Adrenal gland (tissue), 19 donors: Measurements from ENCODE around the gene ABCC10. TPM values are rescaled to one million over a fixed set of nuclear protein-coding genes. Genes with fewer than 3 reads are reported as not detected.
"Not testable (repeated sequence)": the region's sequence is repeated elsewhere in the genome, so short reads cannot be mapped to it uniquely, and the experiment has no call there.

Source experiments
- DNase-seq, 7 donors: peaks; one replicate each; pipeline ENCODE4 v3.0.0-alpha.2; 2019 to 2020
- H3K27ac ChIP-seq, 5 donors: fragments of 200-600 bp; sonication (generic) in 4 of 5; 1 replicate in 3 of 5; 2 replicates in 2 of 5; pipeline versions ENCODE4 v1.5.1 to v1.8.0; 2016 to 2020; ENCODE audit warnings: mild to moderate bottlenecking in 1 of 5
- H3K27me3 ChIP-seq: fragments of 200-600 bp; 2 replicates; pipeline ENCODE4 v1.8.0; 2021
- H3K36me3 ChIP-seq, 2 donors: fragments of 200-600 bp; replicated peaks in 1 of 2; 1 replicate in 1 of 2; 2 replicates in 1 of 2; pipeline versions ENCODE4 v1.5.1 to v1.8.0; 2018 to 2022
- H3K4me1 ChIP-seq, 2 donors: fragments of 200-600 bp; replicated peaks in 1 of 2; 1 replicate in 1 of 2; 2 replicates in 1 of 2; pipeline versions ENCODE4 v1.5.1 to v1.8.0; 2018 to 2021
- H3K4me3 ChIP-seq, 4 donors: fragments of 200-600 bp; sonication (generic) in 3 of 4; one replicate each; pipeline ENCODE4 v1.5.1; 2016 to 2018
- H3K9me3 ChIP-seq, 3 donors: fragments of 200-600 bp; sonication (generic) in 1 of 3; replicated peaks in 1 of 3; 1 replicate in 2 of 3; 2 replicates in 1 of 3; pipeline versions ENCODE4 v1.5.1 to v1.8.0; 2016 to 2021
- POLR2A ChIP-seq, 2 donors: fragments of 450-650 bp; IDR thresholded peaks; one replicate each; pipeline ENCODE4 v1.6.1; 2017; ENCODE audit warnings: antibody characterized with exemption in 2 of 2, mild to moderate bottlenecking in 2 of 2, moderate library complexity in 1 of 2
- WGBS, 4 donors: extraction: QIAGEN DNeasy Blood & Tissue Kit in 2 of 4; methylation state at CpG; one replicate each; pipeline versions ENCODE4 v1.1.5 to v1.1.7; 2013 to 2017; 5-methylcytosine and 5-hydroxymethylcytosine counted together
- intact Hi-C, 2 donors: fragments of 100-400 bp; cut with DNase I; formaldehyde crosslinking; loops; one replicate each; pipeline versions ENCODE4 v1.14.1 to v1.15.0; 2022 to 2023
- long read RNA-seq, 10 donors: library from polyadenylated mRNA in 3 of 10; unstranded in 2 of 10; stranded (forward) in 1 of 10; transcript quantifications; one replicate each; pipeline ENCODE4 v2.0.0 and lab custom pipeline, GENCODE V29; 2021 to 2026
- polyA plus RNA-seq, 3 donors: library from polyadenylated mRNA; stranded (reverse); fragments of 200-250 nt in 2 of 3; fragments of 350-450 nt in 1 of 3; fragmentation: Illumina TruSeq in 1 of 3; extraction: RNeasy Lipid Tissue Mini Kit (QIAGEN cat#74804) in 1 of 3; gene quantifications; one replicate each; pipeline ENCODE4 v1.2.3, GENCODE V29; 2013 to 2014
- total RNA-seq, 9 donors: library from RNA; depleted of rRNA in 4 of 9; stranded (reverse); fragments of >200 nt in 4 of 9; fragments of 120-200 nt in 1 of 9; fragmentation: NEBNext Ultra II Directional in 1 of 9; extraction: Animal tissue kit (Norgen Biotek cat#: 25700) in 1 of 9; gene quantifications; one replicate each; pipeline versions ENCODE4 v1.1.0 to v1.2.4, GENCODE V29; 2013 to 2023
- TF ChIP-seq, protein P1 (sequence below), 6 experiments: fragments of 450-650 bp in 4 of 6; fragments of 200-600 bp in 2 of 6; sonication (generic) in 1 of 6; IDR thresholded peaks; 1 replicate in 5 of 6; 2 replicates in 1 of 6; pipeline versions ENCODE4 v1.5.1 to v1.8.0; 2016 to 2021; ENCODE audit warnings: antibody characterized with exemption in 6 of 6, mild to moderate bottlenecking in 2 of 6, moderate library complexity in 1 of 6
- donor health status: healthy with polysubstance abuse.
- donor health status: Bipolar disorder and iron deficiency.
- donor health status: DM: yes; HTN: yes; CAD: no.
- donor health status: DM: no; HTN: no; CAD: no.
- donor health status: DM: no; HTN: no; CAD: no.
- donor health status: DM: yes; HTN: yes; CAD: no.

Gene ABCC10, protein sequence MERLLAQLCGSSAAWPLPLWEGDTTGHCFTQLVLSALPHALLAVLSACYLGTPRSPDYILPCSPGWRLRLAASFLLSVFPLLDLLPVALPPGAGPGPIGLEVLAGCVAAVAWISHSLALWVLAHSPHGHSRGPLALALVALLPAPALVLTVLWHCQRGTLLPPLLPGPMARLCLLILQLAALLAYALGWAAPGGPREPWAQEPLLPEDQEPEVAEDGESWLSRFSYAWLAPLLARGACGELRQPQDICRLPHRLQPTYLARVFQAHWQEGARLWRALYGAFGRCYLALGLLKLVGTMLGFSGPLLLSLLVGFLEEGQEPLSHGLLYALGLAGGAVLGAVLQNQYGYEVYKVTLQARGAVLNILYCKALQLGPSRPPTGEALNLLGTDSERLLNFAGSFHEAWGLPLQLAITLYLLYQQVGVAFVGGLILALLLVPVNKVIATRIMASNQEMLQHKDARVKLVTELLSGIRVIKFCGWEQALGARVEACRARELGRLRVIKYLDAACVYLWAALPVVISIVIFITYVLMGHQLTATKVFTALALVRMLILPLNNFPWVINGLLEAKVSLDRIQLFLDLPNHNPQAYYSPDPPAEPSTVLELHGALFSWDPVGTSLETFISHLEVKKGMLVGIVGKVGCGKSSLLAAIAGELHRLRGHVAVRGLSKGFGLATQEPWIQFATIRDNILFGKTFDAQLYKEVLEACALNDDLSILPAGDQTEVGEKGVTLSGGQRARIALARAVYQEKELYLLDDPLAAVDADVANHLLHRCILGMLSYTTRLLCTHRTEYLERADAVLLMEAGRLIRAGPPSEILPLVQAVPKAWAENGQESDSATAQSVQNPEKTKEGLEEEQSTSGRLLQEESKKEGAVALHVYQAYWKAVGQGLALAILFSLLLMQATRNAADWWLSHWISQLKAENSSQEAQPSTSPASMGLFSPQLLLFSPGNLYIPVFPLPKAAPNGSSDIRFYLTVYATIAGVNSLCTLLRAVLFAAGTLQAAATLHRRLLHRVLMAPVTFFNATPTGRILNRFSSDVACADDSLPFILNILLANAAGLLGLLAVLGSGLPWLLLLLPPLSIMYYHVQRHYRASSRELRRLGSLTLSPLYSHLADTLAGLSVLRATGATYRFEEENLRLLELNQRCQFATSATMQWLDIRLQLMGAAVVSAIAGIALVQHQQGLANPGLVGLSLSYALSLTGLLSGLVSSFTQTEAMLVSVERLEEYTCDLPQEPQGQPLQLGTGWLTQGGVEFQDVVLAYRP (N-terminal part only)
- 10 to 100 TPM; 19.1 to 40.0 (median 24.2) TPM for total RNA-seq
- polyA plus RNA-seq: 100 to 1,000 TPM in 1 of 3 donors, 10 to 100 TPM in 1, 1 to 10 TPM in 1; 8.5 to 123 (median 70.7) TPM
- long read RNA-seq, donor 1, full-length matches to known transcripts: 1 of 1 reads
- long read RNA-seq, donor 1, partial matches to known transcripts: 0 of 1 reads
- long read RNA-seq, donor 1, other reads (novel, unspliced or antisense): 0 of 1 reads
- long read RNA-seq, donor 2, partial matches to known transcripts: 8 of 9 reads
- long read RNA-seq, donor 2, other reads (novel, unspliced or antisense): 0 of 9 reads
- long read RNA-seq, donor 3, partial matches to known transcripts: 5 of 5 reads
- long read RNA-seq, donor 3, other reads (novel, unspliced or antisense): 0 of 5 reads
- long read RNA-seq, donor 4, partial matches to known transcripts: 3 of 4 reads
- long read RNA-seq, donor 4, other reads (novel, unspliced or antisense): 1 of 4 reads
- long read RNA-seq, donor 5, full-length matches to known transcripts: 6 of 45 reads
- long read RNA-seq, donor 5, partial matches to known transcripts: 10 of 45 reads
- long read RNA-seq, donor 5, other reads (novel, unspliced or antisense): 29 of 45 reads
- long read RNA-seq, donor 6, partial matches to known transcripts: 1 of 2 reads
- long read RNA-seq, donor 6, other reads (novel, unspliced or antisense): 1 of 2 reads
- long read RNA-seq, donor 7: 0 reads
- long read RNA-seq, donor 8, full-length matches to known transcripts: 2 of 2 reads
- long read RNA-seq, donor 8, partial matches to known transcripts: 0 of 2 reads
- long read RNA-seq, donor 8, other reads (novel, unspliced or antisense): 0 of 2 reads
- long read RNA-seq, donor 9: 0 reads
- long read RNA-seq, donor 10, partial matches to known transcripts: 8 of 8 reads
- long read RNA-seq, donor 10, other reads (novel, unspliced or antisense): 0 of 8 reads

DNA sequence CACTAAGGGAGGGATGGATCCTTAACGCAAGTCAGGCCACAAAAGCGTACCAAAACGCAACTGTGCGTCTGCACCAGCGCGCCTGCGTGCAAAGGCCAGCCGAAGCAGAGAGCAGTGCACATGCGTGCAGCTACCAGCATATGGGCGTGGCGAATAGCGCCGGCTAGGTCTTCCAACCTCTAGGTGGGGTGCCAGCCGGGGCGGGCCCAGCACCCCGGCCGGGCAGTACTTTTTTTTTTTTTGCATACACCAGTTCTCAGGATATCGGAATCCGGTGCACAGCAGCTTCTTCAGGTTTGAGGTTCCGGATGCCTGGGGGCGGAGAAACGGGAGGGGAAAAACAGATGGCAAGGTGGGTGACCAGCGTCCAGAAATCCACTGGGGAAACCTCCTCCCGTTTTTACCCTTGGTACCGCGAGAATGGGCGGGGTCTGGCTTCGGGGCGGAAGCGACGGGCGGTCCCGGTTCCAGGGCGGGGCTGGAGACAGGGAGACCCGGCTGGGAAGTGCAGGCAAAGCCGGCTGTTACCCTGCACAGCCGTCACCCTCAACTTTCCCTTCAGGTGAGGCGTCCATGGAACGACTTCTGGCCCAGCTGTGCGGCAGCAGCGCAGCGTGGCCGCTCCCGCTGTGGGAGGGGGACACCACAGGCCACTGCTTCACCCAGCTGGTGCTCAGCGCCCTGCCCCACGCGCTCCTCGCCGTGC is at the start of gene ABCC10:
TSS of gene ABCC10 (plus strand) at position 136 of the 706 bp plus-strand sequence. CDS start at position 574, 438 bp downstream.
- H3K27ac ChIP-seq: peak within 1 kb of the TSS; percentile 79 to 96 (median 81)
- intact Hi-C loops: loop anchor here in 1 of 2 donors (5.0 kb wide), 1 partner anchor 60 kb away; the partner anchor contains the start of gene ZNF318
- peak; percentile 94 to 98 (median 97) for DNase-seq

DNA sequence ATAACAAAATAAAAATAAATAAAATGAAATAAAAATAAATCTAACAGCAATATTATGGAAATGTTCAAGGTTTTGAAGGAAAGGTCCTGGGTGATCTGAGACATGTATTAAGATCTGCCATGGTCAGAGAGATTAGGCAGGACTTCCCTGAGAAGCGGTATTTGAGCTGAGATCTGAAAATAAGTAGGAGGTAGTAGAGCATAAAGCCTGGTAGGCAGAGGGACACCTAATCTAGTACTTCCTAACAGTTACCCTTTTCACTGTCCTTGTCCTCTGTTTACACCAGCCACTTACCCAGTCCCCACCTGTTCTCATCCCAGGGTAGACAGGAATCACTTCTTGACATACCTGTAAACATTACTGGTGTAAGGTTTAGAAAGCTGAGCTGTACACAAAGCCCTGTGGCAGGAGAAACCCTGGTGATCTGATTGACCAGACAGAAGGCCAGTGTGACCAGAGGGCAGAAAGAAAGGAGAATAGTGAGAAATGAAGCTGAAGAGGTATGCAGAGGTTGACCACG is 49.6 kb upstream of the ABCC10 start:
- H3K4me3 ChIP-seq: no peak overlapping the region
- no peak overlapping the region for H3K27ac ChIP-seq
- TF ChIP-seq, protein P1, sequence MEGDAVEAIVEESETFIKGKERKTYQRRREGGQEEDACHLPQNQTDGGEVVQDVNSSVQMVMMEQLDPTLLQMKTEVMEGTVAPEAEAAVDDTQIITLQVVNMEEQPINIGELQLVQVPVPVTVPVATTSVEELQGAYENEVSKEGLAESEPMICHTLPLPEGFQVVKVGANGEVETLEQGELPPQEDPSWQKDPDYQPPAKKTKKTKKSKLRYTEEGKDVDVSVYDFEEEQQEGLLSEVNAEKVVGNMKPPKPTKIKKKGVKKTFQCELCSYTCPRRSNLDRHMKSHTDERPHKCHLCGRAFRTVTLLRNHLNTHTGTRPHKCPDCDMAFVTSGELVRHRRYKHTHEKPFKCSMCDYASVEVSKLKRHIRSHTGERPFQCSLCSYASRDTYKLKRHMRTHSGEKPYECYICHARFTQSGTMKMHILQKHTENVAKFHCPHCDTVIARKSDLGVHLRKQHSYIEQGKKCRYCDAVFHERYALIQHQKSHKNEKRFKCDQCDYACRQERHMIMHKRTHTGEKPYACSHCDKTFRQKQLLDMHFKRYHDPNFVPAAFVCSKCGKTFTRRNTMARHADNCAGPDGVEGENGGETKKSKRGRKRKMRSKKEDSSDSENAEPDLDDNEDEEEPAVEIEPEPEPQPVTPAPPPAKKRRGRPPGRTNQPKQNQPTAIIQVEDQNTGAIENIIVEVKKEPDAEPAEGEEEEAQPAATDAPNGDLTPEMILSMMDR (IDR thresholded peaks at IDR 0.05): no peak
- no peak for TF ChIP-seq POLR2A (IDR thresholded peaks at IDR 0.05)
- WGBS, 4 donors: 84 to 96% (median 87%) methylated on average over 2 of the region's 2 CpGs
- no peaks in the 10 kb centered on the region for H3K36me3 ChIP-seq
- H3K9me3 ChIP-seq: no peaks in the 10 kb centered on the region
- DNase-seq: no peak
- H3K4me1 ChIP-seq: no peaks in the 10 kb centered on the region
- H3K27me3 ChIP-seq: no peaks in the 10 kb centered on the region
- intact Hi-C loops: no loop called here

More for the DNA sequence above, at the start of gene ABCC10:
- peak within 1 kb of the TSS; percentile 59 to 94 (median 68) for H3K4me3 ChIP-seq
- TF ChIP-seq POLR2A (IDR thresholded peaks at IDR 0.05): peak; percentile 48 to 66
- TF ChIP-seq, protein P1 (IDR thresholded peaks at IDR 0.05): peak; percentile 26 to 64 (median 46)
- no peaks in the 10 kb centered on the region for H3K9me3 ChIP-seq
- 0% methylated on average over 25 to 49 of the region's 49 CpGs for WGBS, 4 donors
- H3K4me1 ChIP-seq: peaks cover 13 to 19% of the 10 kb centered on the region in 2 donors
- no peaks in the 10 kb centered on the region for H3K27me3 ChIP-seq
- H3K36me3 ChIP-seq: peaks cover 0 to 6% of the 10 kb centered on the region in 2 donors

DNA sequence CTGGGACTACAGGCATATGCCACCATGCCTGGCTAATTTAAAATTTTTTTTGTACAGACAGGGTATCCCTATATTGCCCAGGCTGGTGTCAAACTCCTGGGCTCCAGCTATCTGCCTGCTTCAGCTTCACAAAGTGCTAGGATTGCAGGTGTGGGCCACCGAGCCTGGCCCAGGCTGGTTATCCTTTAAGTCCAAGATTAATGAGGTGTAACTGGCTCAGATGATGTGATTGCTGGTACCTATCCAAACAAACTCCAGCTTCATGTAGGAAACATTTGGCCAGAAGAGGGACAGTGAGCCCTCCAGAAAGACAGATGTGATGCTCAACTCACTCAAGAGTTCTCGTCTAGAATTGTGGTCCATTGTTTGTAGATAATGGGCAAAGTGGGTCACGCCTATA is 48.7 kb upstream of the ABCC10 start:
- no peaks in the 10 kb centered on the region for H3K36me3 ChIP-seq
- H3K9me3 ChIP-seq: no peaks in the 10 kb centered on the region
- no peak overlapping the region for H3K27ac ChIP-seq
- no peak overlapping the region for H3K4me3 ChIP-seq
- H3K27me3 ChIP-seq: no peaks in the 10 kb centered on the region
- WGBS, 4 donors: 71 to 82% (median 73%) methylated on average over 2 to 3 of the region's 3 CpGs
- H3K4me1 ChIP-seq: no peaks in the 10 kb centered on the region
- no peak for DNase-seq
- TF ChIP-seq, protein P1 (IDR thresholded peaks at IDR 0.05): no peak
- TF ChIP-seq POLR2A (IDR thresholded peaks at IDR 0.05): no peak
- intact Hi-C loops: no loop called here

DNA sequence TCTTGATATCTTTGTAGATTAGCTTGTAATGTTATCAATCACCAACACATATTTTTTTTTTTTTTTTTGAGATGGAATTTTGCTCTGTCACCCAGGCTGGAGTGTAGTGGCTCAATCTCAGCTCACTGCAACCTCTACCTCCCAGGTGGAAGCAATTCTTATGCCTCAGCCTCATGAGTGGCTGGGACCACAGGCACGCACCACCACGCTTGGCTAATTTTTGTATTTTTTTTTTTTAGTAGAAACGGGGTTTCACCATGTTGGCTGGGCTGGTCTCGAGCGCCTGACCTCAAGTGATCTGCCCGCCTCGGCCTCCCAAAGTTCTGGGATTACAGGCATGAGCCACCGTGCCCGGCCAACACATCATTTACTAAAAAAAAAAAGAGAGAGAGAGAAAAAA is 46.5 kb upstream of the ABCC10 start:
- 84 to 92% (median 88%) methylated on average over 9 of the region's 9 CpGs for WGBS, 4 donors
- H3K9me3 ChIP-seq, H3K27ac ChIP-seq, H3K4me3 ChIP-seq, H3K36me3 ChIP-seq, H3K27me3 ChIP-seq, DNase-seq, H3K4me1 ChIP-seq: not testable (repeated sequence)
- intact Hi-C loops: loop anchor here (5.0 to 10.0 kb wide), 2 partner anchors 116 to 124 kb away; no protein-coding TSS in a partner anchor
